Osteoblast (primary cell): ENCODE measurements around the gene AGRP. TPM values are rescaled to one million over a fixed set of nuclear protein-coding genes. Genes with fewer than 3 reads are reported as not detected.
"Not testable (repeated sequence)": the region's sequence is repeated elsewhere in the genome, so short reads cannot be mapped to it uniquely, and the experiment has no call there.

Experiments
- DNase-seq: peaks from one replicate; pipeline ENCODE4 v3.0.0; 2011; ENCODE audit warnings: low spot score, mixed read lengths; ENCODE audit not compliant: insufficient read length; ENCODE audit errors: missing footprints
- H2AFZ ChIP-seq: 2 replicates; pipeline ENCODE4 v1.6.0; 2011; ENCODE audit warnings: mild to moderate bottlenecking, low read length
- H3K27ac ChIP-seq: 2 replicates; pipeline ENCODE4 v1.5.1; 2011; ENCODE audit warnings: mild to moderate bottlenecking, low read depth, low read length, moderate library complexity
- H3K27me3 ChIP-seq: 2 replicates; pipeline ENCODE4 v1.6.0; 2012; ENCODE audit warnings: mild to moderate bottlenecking, control low read depth, inconsistent platforms, low read length, moderate library complexity; ENCODE audit not compliant: insufficient read depth
- H3K36me3 ChIP-seq: 2 replicates; pipeline ENCODE4 v1.5.1; 2011; ENCODE audit warnings: mild to moderate bottlenecking, low read length, control low read depth, moderate library complexity; ENCODE audit not compliant: insufficient read depth
- H3K4me1 ChIP-seq: 2 replicates; pipeline ENCODE4 v1.5.1; 2011; ENCODE audit warnings: mild to moderate bottlenecking, low read length, control low read depth, moderate library complexity; ENCODE audit not compliant: insufficient read depth
- H3K4me2 ChIP-seq: 2 replicates; pipeline ENCODE4 v1.6.0; 2011; ENCODE audit warnings: mild to moderate bottlenecking, low read length; ENCODE audit not compliant: insufficient read depth
- H3K4me3 ChIP-seq: fragments of 200-600 bp; sonication (generic); 3 replicates; pipeline ENCODE4 v1.5.1; 2012; ENCODE audit warnings: mild to moderate bottlenecking, low read length, inconsistent platforms; ENCODE audit not compliant: insufficient read depth
- H3K79me2 ChIP-seq: 2 replicates; pipeline ENCODE4 v1.6.0; 2012; ENCODE audit warnings: mild to moderate bottlenecking, low read length, control low read depth, inconsistent platforms; ENCODE audit not compliant: insufficient read depth
- H3K9me3 ChIP-seq: 2 replicates; pipeline ENCODE4 v1.5.1; 2011; ENCODE audit warnings: low read depth, low read length, control low read depth
- H4K20me1 ChIP-seq: 2 replicates; pipeline ENCODE4 v1.6.0; 2012; ENCODE audit warnings: mild to moderate bottlenecking, low read length, control low read depth; ENCODE audit not compliant: insufficient read depth
- total RNA-seq: library from RNA; depleted of rRNA; stranded (reverse); fragments of >200 nt; gene quantifications from 2 replicates; pipeline ENCODE4 v1.2.3, GENCODE V29; 2012
- TF ChIP-seq, protein P1 (sequence below): IDR thresholded peaks from 2 replicates; pipeline ENCODE4 v1.5.1; 2011; ENCODE audit warnings: mild to moderate bottlenecking, low read depth, low read length, moderate library complexity; ENCODE audit errors: extremely low read depth

Gene AGRP
- total RNA-seq, 1 donor = not detected

- H3K4me2 ChIP-seq = no peak overlapping the region
- H3K36me3 ChIP-seq = no peaks in the 10 kb centered on the region
- DNase-seq = peak; percentile 53
- no peaks in the 10 kb centered on the region for H3K79me2 ChIP-seq
- no peak overlapping the region for H2AFZ ChIP-seq
- no peak overlapping the region for H3K27ac ChIP-seq
- H3K4me3 ChIP-seq = no peak overlapping the region
- H3K9me3 ChIP-seq = no peaks in the 10 kb centered on the region
- peaks cover 12% of the 10 kb centered on the region for H3K4me1 ChIP-seq
- H4K20me1 ChIP-seq = no peaks in the 10 kb centered on the region
- TF ChIP-seq, protein P1, sequence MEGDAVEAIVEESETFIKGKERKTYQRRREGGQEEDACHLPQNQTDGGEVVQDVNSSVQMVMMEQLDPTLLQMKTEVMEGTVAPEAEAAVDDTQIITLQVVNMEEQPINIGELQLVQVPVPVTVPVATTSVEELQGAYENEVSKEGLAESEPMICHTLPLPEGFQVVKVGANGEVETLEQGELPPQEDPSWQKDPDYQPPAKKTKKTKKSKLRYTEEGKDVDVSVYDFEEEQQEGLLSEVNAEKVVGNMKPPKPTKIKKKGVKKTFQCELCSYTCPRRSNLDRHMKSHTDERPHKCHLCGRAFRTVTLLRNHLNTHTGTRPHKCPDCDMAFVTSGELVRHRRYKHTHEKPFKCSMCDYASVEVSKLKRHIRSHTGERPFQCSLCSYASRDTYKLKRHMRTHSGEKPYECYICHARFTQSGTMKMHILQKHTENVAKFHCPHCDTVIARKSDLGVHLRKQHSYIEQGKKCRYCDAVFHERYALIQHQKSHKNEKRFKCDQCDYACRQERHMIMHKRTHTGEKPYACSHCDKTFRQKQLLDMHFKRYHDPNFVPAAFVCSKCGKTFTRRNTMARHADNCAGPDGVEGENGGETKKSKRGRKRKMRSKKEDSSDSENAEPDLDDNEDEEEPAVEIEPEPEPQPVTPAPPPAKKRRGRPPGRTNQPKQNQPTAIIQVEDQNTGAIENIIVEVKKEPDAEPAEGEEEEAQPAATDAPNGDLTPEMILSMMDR = no peak
- no peaks in the 10 kb centered on the region for H3K27me3 ChIP-seq
Measured at GRCh38 chr16:67517661-67518423, 34.5 kb upstream of the AGRP start.

DNA sequence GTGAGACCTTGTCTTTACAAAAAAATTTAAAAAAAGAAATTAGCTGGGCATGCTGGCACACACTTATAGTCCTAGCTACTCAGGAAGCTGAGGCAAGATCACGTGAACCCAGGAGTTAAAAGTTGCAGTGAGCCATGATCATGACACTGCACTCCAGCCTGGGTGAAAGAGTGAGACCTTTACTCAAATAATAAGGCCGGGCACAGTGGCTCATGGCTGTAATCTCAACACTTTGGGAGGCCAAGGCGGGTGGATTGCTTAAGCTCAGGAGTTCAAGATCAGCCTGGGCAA lies 33.8 kb upstream of the AGRP start:
- no peaks in the 10 kb centered on the region for H3K36me3 ChIP-seq
- H3K4me3 ChIP-seq = no peak overlapping the region
- no peak for DNase-seq
- no peak overlapping the region for H2AFZ ChIP-seq
- H3K27ac ChIP-seq = no peak overlapping the region
- TF ChIP-seq, protein P1 = no peak
- H3K4me1 ChIP-seq = peaks cover 12% of the 10 kb centered on the region
- no peaks in the 10 kb centered on the region for H3K27me3 ChIP-seq
- H3K4me2 ChIP-seq = no peak overlapping the region
- no peaks in the 10 kb centered on the region for H3K9me3 ChIP-seq
- H4K20me1 ChIP-seq = no peaks in the 10 kb centered on the region
- H3K79me2 ChIP-seq = no peaks in the 10 kb centered on the region

DNA sequence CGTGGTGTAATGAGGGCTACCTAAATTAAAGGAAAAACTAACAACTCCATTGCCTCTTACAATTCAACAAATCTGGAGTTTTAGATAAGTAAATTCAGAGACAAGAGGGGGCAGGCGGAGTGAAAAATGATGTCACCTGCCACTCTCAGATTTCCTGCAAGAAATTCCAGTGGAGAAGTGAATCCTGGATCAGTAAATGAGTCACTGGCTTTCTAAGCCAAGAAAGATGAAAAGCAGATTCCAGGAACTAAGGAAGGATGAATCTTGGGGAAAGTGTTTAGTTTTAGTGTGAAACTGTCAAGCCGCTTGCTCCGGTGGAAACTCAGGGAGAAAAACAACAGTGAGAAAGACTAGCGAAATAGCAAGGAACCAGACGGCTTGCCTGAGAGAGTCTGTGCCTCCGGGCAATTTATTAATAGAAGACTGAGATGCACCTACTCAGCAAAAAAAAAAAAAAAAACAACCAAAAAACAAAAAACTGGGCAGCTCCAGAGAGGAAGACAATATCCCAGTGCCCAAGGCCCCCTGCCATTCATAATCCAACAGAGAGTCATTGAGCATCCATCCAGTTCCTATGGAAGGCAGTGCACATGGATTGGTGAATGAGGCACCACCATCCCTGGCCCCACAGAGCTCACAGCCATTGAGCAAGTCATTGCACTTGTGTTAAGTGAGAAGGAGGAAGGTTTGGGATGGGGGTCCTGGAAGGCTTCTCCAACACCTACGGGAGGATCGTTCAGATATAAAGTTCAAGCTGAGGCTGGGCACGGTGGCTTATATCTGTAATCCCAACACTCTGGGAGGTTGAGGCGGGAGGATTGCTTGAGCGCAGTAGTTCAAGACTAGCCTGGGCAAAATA lies 33.2 kb upstream of the AGRP start:
- Histone ChIP-seq H3K27ac (peak overlapping the region; percentile 69), H3K36me3 (no peaks in the 10 kb centered on the region), H3K4me3 (no peak overlapping the region), H3K9me3 (no peaks in the 10 kb centered on the region), H3K27me3 (no peaks in the 10 kb centered on the region), H3K4me2 (peak overlapping the region; percentile 72), H4K20me1 (no peaks in the 10 kb centered on the region), H3K4me1 (peaks cover 12% of the 10 kb centered on the region), H2AFZ (no peak overlapping the region), H3K79me2 (no peaks in the 10 kb centered on the region)
- TF ChIP-seq, protein P1 = no peak
- DNase-seq = peak; percentile 90

DNA sequence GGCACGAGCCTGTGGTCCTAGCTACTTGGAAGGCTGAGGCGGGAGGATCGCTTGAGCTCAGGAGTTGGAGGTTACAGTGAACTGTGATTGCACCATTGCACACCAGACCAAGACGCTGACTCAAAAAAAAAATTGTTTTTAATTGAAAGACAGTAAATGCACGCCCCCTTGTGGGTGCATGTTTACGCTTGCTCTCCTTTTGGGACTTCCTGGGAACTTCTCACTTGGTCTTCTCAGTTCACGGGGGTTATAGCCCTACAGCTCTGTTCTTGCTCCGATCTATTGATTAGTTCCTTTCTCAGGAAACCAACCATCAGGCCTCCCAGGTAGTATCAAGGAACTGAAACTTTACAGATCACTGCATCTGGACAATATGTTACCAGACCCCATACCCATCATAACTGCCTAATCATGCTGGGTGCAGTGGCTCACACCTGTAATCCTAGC lies 31.1 kb upstream of the AGRP start:
- Histone ChIP-seq H3K4me3 (no peak overlapping the region), H3K4me2 (no peak overlapping the region), H2AFZ (no peak overlapping the region), H3K27me3 (no peaks in the 10 kb centered on the region), H3K27ac (no peak overlapping the region), H3K36me3 (no peaks in the 10 kb centered on the region), H3K79me2 (no peaks in the 10 kb centered on the region), H3K4me1 (peaks cover 12% of the 10 kb centered on the region), H3K9me3 (no peaks in the 10 kb centered on the region), H4K20me1 (no peaks in the 10 kb centered on the region)
- DNase-seq = peak; percentile 87
- TF ChIP-seq, protein P1 = peak; percentile 77

DNA sequence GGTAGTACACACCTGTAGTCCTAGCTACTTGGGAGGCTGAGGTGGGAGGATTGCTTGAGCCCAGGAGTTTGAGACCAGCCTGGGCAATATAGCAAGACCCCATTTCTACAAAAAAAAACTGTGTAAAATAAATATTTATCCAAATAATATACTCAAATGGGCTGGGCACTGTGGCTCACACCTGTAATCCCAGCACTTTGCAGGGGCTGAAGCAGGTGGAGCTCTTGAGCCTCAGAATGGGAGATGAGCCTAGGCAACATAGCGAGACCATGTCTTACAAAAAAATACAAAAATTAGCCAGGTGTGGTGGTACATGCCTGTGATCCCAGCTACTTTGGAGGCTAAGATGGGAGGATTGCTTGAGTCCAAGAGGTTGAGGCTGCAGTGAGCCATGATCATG lies 30.5 kb upstream of the AGRP start:
- H3K27ac ChIP-seq, H3K4me2 ChIP-seq, H2AFZ ChIP-seq, H3K27me3 ChIP-seq, H3K9me3 ChIP-seq, H3K36me3 ChIP-seq, DNase-seq, H3K4me3 ChIP-seq, H4K20me1 ChIP-seq, H3K79me2 ChIP-seq: not testable (repeated sequence)
- peaks cover 12% of the 10 kb centered on the region for H3K4me1 ChIP-seq
